Endodermal cell (in vitro differentiated cells): ENCODE data around the gene HMX1. TPM values are rescaled to one million over a fixed set of nuclear protein-coding genes. Genes with fewer than 3 reads are reported as not detected.

ENCODE experiments used
- DNase-seq: peaks from one replicate; pipeline ENCODE4 v3.0.0-alpha.2; 2017
- H3K27ac ChIP-seq: 2 replicates; pipeline ENCODE4 v1.5.1; 2013; ENCODE audit warnings: mild to moderate bottlenecking, low read depth, low read length, moderate library complexity
- H3K27me3 ChIP-seq: 2 replicates; pipeline ENCODE4 v1.6.1; 2013; ENCODE audit warnings: mild to moderate bottlenecking, low read length, moderate library complexity; ENCODE audit not compliant: insufficient read depth, control insufficient read depth, poor library complexity, severe bottlenecking
- H3K36me3 ChIP-seq: 2 replicates; pipeline ENCODE4 v1.7.0; 2013; ENCODE audit warnings: mild to moderate bottlenecking, low read length, moderate library complexity; ENCODE audit not compliant: control insufficient read depth, insufficient read depth
- H3K4me1 ChIP-seq: one replicate; pipeline ENCODE4 v1.7.0; 2013; ENCODE audit warnings: low read length; ENCODE audit not compliant: control insufficient read depth, insufficient read depth
- H3K4me3 ChIP-seq: 2 replicates; pipeline ENCODE4 v1.5.1; 2013; ENCODE audit warnings: mild to moderate bottlenecking, low read length, moderate library complexity
- H3K9ac ChIP-seq: 2 replicates; pipeline ENCODE4 v1.6.1; 2013; ENCODE audit warnings: mild to moderate bottlenecking, low read length, moderate library complexity; ENCODE audit not compliant: poor library complexity, severe bottlenecking; ENCODE audit errors: extremely low read depth
- H3K9me3 ChIP-seq: 2 replicates; pipeline ENCODE4 v1.6.1; 2013; ENCODE audit warnings: mild to moderate bottlenecking, low read length, moderate library complexity; ENCODE audit not compliant: control insufficient read depth
- H3K27ac Mint-ChIP-seq: 2 replicates; pipeline ENCODE4 v1.8.0; 2020; ENCODE audit warnings: mixed read lengths
- H3K27me3 Mint-ChIP-seq: 2 replicates; pipeline ENCODE4 v1.8.0; 2021; ENCODE audit warnings: mild to moderate bottlenecking, mixed read lengths; ENCODE audit not compliant: insufficient read depth
- H3K36me3 Mint-ChIP-seq: 2 replicates; pipeline ENCODE4 v1.8.0; 2020; ENCODE audit warnings: low read depth, mixed read lengths
- H3K4me1 Mint-ChIP-seq: 2 replicates; pipeline ENCODE4 v1.8.0; 2020; ENCODE audit warnings: mixed read lengths
- H3K4me3 Mint-ChIP-seq: 2 replicates; pipeline ENCODE4 v1.8.0; 2020; ENCODE audit warnings: mild to moderate bottlenecking, moderate library complexity, mixed read lengths
- H3K9me3 Mint-ChIP-seq: 2 replicates; pipeline ENCODE4 v1.8.0; 2020; ENCODE audit warnings: mild to moderate bottlenecking, mixed read lengths
- WGBS, 2 experiments: methylation state at CpG; one replicate each; pipeline versions ENCODE4 v1.1.5 to v1.1.7; 2013; ENCODE audit warnings: missing lambda C conversion rate in 2 of 2, mixed read lengths in 1 of 2; ENCODE audit not compliant: insufficient coverage in 1 of 2, insufficient read length in 1 of 2; 5-methylcytosine and 5-hydroxymethylcytosine counted together
- total RNA-seq, 2 donors: library from RNA; stranded (reverse); fragmentation: NEBNext Ultra II Directional in 1 of 2; extraction: Animal tissue kit (Norgen Biotek cat#: 25700) in 1 of 2; gene quantifications; 2 replicates in 1 of 2; 3 replicates in 1 of 2; pipeline ENCODE4 v1.2.1, GENCODE V29; 2021
- TF ChIP-seq, protein P1 (sequence below): fragments of 200-600 bp; sonication (generic); conservative IDR thresholded peaks from 2 replicates; pipeline ENCODE4 v1.5.0; 2021; ENCODE audit warnings: antibody characterized with exemption, mild to moderate bottlenecking

Gene HMX1
- total RNA-seq, 2 donors from 2014 or later, result 1.2 TPM; not detected in 1

GRCh38 chr4:8906668-8906970 lies 35.0 kb upstream of the HMX1 start:
- Histone ChIP-seq H3K27ac (no peak overlapping the region), H3K4me3 (no peak overlapping the region), H3K9ac (no peak overlapping the region), H3K27me3 (peaks cover 10% of the 10 kb centered on the region), H3K4me1 (no peaks in the 10 kb centered on the region), H3K36me3 (no peaks in the 10 kb centered on the region), H3K9me3 (peaks cover 9% of the 10 kb centered on the region)
- peak; percentile 32 for DNase-seq
- H3K27me3 Mint-ChIP-seq, result peaks cover 31% of the 10 kb centered on the region
- no peak overlapping the region for H3K4me3 Mint-ChIP-seq
- H3K27ac Mint-ChIP-seq, result no peak overlapping the region
- peaks cover 24% of the 10 kb centered on the region for H3K9me3 Mint-ChIP-seq
- no peaks in the 10 kb centered on the region for H3K4me1 Mint-ChIP-seq
- no peaks in the 10 kb centered on the region for H3K36me3 Mint-ChIP-seq
- 91% methylated on average over 7 to 8 of the region's 8 CpGs for WGBS, 2 experiments
- TF ChIP-seq, protein P1, sequence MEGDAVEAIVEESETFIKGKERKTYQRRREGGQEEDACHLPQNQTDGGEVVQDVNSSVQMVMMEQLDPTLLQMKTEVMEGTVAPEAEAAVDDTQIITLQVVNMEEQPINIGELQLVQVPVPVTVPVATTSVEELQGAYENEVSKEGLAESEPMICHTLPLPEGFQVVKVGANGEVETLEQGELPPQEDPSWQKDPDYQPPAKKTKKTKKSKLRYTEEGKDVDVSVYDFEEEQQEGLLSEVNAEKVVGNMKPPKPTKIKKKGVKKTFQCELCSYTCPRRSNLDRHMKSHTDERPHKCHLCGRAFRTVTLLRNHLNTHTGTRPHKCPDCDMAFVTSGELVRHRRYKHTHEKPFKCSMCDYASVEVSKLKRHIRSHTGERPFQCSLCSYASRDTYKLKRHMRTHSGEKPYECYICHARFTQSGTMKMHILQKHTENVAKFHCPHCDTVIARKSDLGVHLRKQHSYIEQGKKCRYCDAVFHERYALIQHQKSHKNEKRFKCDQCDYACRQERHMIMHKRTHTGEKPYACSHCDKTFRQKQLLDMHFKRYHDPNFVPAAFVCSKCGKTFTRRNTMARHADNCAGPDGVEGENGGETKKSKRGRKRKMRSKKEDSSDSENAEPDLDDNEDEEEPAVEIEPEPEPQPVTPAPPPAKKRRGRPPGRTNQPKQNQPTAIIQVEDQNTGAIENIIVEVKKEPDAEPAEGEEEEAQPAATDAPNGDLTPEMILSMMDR, result no peak

DNA sequence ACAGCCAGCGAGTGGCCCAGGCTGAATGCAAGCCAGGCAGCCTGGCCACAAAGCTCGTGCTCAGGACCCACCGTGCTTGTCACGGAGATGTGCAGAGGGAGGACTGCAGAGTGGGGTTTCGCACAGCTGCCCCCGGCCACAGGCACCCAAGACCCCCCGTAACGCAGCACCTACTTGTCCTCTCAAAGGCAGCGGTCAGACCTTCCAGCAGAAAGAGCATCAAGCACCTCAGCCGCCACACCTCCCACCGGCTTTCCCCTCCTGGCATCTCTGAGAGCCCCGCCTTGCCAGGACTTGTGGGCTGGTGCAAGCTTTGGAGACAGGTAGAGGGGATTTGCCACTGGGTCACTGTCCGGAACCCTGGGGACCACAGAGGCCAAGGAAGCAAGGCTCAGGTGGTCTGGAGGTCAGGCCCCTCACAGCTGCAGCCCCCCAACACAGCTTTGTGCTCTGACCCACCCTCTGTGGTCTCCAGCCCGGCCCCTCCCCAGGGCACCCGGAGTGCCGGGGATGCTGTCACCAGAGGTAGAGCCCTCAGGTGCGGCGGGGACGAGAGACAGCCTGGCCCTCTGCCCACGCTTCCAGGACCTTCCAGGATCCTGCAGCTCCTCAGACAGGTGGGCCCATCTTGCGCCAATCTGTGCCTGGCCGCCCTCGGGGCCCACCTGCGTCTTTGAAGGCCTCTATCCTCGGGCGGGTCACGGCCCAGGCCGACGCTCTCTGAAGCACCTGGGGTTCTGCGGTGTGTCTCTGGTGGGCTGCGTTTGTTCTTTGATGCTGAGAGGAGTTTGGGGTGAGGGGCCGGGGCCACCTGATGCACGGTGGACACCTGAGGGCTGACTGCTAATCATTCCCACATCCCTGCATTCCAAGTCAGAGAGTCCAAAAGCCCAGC lies 34.4 kb upstream of the HMX1 start:
- 92 to 94% methylated on average over 19 to 33 of the region's 33 CpGs for WGBS, 2 experiments
- no peaks in the 10 kb centered on the region for H3K4me1 ChIP-seq
- no peak overlapping the region for H3K4me3 ChIP-seq
- Mint-ChIP-seq H3K27ac (no peak overlapping the region), H3K4me1 (no peaks in the 10 kb centered on the region), H3K27me3 (peaks cover 33% of the 10 kb centered on the region), H3K36me3 (no peaks in the 10 kb centered on the region), H3K9me3 (peaks cover 30% of the 10 kb centered on the region), H3K4me3 (no peak overlapping the region)
- peaks cover 15% of the 10 kb centered on the region for H3K9me3 ChIP-seq
- no peaks in the 10 kb centered on the region for H3K36me3 ChIP-seq
- TF ChIP-seq, protein P1, result no peak
- no peak overlapping the region for H3K9ac ChIP-seq
- peaks cover 10% of the 10 kb centered on the region for H3K27me3 ChIP-seq
- no peak overlapping the region for H3K27ac ChIP-seq
- DNase-seq, result peak; percentile 28

- no peaks in the 10 kb centered on the region for H3K36me3 ChIP-seq
- 88 to 91% methylated on average over 20 of the region's 20 CpGs for WGBS, 2 experiments
- no peak overlapping the region for H3K4me3 ChIP-seq
- H3K9ac ChIP-seq, result no peak overlapping the region
- Mint-ChIP-seq H3K4me3 (no peak overlapping the region), H3K4me1 (no peaks in the 10 kb centered on the region), H3K27ac (no peak overlapping the region), H3K36me3 (no peaks in the 10 kb centered on the region), H3K9me3 (peaks cover 37% of the 10 kb centered on the region), H3K27me3 (peaks cover 34% of the 10 kb centered on the region)
- H3K4me1 ChIP-seq, result no peaks in the 10 kb centered on the region
- peak; percentile 17 for DNase-seq
- TF ChIP-seq, protein P1, result no peak
- no peak overlapping the region for H3K27ac ChIP-seq
- H3K9me3 ChIP-seq, result peaks cover 19% of the 10 kb centered on the region
- H3K27me3 ChIP-seq, result peaks cover 10% of the 10 kb centered on the region
Observed at GRCh38 chr4:8905226-8905772, 33.7 kb upstream of the HMX1 start.
